CD1c-positive myeloid dendritic cell (primary cell): Measurements from ENCODE around the gene RPS29.
"Not testable (repeated sequence)": the region's sequence is repeated elsewhere in the genome, so short reads cannot be mapped to it uniquely, and the experiment has no call there.

Experiments
- DNase-seq: peaks from one replicate; pipeline ENCODE4 v3.0.0-alpha.2; 2016; ENCODE audit errors: extremely low spot score

Gene RPS29

GRCh38 chr14:49598485-49599300 is 12.5 kb upstream of the RPS29 start, which contains the start of gene LRR1:
Gene LRR1, plus strand, starts transcription at chr14:49598940. Its CDS starts 81 bp downstream, at chr14:49599021.
- peak; percentile 87 for DNase-seq

- no peak for DNase-seq
Measured at GRCh38 chr14:49598189-49598484, 12.0 kb upstream of the RPS29 start.

- no peak for DNase-seq
Measured at GRCh38 chr14:49594347-49595091, 8.3 kb upstream of the RPS29 start.

GRCh38 chr14:49593016-49593415 is 6.8 kb upstream of the RPS29 start:
- DNase-seq: no peak

GRCh38 chr14:49589387-49589786 is 3.2 kb upstream of the RPS29 start:
- DNase-seq: no peak

DNA sequence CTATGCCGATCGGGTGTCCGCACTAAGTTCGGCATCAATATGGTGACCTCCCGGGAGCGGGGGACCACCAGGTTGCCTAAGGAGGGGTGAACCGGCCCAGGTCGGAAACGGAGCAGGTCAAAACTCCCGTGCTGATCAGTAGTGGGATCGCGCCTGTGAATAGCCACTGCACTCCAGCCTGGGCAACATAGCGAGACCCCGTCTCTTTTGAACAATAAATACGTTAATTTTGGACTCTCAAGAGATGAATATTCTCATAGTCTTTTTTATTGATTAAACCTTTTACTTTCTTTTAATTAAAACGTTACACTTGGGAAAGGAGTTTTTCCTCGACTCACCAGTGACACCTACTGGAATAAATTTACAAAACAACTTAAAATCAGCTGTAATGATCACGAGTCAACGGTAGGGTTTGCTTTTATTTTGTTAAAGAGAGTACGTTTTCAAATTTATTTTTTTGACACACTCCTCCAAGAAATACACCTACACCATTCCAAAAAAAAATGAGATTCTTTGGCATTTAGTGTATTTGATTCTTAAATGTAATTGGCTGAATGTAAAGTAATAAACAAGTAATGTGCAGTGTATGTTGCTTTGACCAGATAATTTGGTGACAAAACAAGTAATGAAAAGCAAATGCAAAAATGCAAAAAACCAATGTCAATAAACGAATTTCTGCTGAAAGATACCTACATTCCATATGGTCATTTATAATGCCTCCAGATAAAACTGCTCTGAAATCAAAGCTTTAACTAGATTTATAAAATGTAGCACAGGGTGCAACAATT is 687 bp upstream of the RPS29 start:
- peak; percentile 90 for DNase-seq

DNA sequence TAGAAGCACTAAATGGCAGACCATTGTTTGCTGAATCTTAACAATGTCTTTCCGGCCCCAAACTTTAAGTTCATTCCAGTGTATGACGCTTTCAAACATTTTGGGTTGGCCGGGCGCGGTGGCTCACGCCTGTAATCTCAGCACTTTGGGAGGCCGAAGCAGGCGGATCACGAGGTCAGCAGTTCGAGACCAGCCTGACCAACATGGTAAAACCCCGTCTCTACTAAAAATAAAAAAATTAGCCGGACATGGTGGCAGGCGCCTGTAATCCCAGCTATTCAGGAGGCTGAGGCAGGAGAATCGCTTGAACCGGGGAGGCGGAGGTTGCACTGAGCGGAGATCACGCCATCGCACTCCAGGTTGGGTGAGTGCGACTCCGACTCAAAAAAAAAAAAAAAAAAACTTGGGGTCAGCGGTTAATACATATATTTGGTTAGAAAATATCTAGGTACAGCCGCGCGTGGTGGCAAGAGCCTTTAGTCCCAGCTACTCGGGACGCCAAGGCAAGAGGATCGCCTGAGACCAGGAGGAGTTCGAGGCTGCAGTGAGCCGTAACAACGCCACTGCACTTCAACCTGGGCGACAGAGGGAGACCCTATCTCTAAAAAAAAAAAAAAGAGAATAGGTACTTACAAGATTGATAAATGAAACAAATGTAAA is 1.1 kb downstream of the RPS29 start:
- not testable (repeated sequence) for DNase-seq

DNA sequence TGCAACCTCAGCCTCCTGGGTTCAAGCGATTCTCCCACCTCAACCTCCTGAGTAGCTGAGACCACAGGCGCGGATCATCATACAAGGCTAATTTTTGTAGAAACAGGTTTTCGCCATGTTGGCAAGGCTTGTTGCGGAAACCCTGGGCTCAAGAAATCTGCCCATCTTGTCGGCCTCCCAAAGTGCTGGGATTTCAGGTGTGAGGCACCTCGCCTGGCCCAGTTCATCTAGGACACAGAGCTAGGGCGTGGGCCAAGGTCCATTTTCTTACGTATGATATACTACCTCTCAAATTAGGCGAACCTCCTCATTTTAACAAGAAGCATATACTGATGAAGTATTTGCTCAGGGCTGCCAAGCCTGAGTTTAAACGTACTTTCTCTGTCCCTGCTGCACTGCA is 2.1 kb downstream of the RPS29 start:
- no peak for DNase-seq

GRCh38 chr14:49583629-49584028 is 2.6 kb downstream of the RPS29 start:
- DNase-seq: no peak

DNA sequence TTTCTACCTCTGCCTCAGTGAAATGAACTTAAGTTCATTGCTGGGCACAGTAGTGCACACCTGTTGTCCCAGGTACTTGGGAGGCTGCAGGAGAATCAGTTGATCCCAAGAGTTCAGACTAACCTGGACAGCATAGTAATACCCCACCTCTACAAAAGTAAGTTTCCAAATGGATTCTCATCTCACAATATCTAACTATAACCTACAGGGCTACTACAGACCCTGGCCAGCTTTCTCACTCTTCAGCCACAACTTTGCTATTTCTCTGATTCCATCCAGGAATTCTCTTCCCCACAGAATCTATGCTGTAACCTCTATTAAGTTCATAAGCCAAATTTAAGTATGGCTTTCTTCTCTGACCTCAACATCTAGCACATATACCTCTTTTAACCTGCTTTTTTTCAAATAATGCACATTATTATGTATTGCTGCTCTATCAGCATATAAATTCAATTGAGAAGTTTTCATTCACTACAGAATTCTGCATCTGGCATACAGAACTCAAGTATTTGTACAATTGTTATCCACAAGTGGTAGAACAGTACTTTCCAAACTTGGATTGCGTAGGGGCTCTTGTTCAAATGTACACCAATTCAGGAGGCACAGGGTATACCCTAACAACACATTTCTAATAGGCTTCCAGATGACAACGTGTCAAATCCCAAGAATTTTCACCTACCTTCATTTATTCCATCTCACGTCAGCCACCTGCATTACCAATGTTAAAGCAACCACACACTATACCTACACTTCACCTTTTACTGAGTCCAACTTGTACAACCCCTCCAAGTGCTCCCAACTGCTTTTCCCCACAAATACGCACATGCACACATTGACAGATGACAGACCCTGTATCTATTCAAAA is 3.8 kb downstream of the RPS29 start:
- no peak for DNase-seq

DNA sequence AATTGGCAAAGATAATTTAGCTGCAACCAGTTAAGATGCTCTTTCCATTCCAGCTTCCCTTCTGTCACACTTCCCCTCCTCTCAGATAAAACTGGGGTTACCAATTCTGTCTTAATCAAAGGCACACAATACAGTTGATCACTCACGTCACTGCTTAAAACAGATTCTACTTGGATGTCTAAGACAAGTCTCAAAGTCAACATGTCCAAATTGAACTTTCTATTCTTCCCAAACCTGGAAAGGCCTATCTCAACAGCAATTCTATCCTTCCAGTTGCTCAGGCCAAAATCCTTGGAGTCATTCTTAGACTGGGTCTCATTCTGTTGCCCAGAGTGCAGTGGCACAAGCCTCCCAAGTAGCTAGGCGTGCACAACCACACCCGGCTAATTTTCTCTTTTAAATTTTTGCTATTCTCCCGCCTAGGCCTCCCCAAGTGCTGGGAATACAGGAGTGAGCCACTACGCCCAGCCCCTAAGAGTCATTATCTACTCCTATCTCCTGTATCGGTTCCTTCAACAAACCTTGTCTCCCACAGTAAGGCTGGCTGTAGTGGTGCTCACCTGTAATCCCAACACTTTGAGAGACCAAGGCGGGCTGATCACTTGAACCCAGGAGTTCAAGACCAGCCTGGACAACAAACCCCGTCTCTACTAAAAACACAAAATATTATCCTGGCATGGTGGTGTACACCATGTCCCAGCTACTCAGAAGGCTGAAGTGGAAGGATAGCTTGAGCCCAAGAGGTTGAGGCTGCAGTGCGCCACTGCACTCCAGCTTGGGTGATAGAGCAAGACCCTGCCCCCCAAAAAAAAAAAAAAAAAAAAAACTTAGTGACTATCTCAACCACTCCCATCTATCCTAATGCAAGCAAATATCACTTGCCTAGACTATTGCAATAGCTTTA is 4.7 kb downstream of the RPS29 start:
- no peak for DNase-seq

- no peak for DNase-seq
Measured at GRCh38 chr14:49579841-49580240, 6.3 kb downstream of the RPS29 start.

GRCh38 chr14:49578141-49578540 is 8.0 kb downstream of the RPS29 start:
- no peak for DNase-seq

- no peak for DNase-seq
Measured at GRCh38 chr14:49574038-49574437, 12.1 kb downstream of the RPS29 start.

DNA sequence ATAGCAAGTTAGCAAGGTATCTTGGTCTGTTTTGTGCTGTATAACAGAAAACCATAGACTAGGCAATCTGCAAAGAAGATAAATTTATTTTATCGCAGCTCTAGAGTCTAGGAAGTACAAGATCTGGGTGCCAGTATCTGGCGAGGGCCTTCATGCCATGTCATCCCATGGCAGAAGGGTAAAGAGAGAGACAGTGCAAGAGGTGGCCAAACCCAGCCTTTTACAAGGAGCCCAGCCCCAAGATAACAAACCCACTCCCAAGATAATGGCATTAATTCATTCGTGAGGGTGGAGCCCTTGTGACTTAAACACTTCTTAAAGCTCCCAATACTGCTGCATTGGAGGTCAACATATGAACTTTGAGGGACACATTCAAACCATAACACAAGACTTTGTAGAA is 16.9 kb downstream of the RPS29 start:
- DNase-seq: no peak

DNA sequence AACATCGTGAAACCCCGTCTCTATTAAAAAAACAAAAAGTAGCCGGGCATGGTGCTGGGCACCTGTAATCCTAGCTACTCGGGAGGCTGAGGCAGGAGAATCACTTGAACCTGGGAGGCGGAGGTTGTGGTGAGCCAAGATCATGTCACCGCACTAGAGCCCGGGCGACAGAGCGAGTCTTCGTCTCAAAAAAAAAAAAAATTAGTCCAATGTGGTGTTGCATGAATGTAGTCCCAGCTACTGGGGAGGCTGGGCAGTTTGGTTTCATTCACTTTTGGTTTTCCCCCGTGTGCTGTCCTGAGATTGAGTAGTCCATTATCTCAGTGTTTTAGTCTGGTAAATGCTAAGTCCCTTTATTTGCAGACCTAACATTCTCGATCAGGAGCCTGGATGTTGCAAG is 19.5 kb downstream of the RPS29 start:
- DNase-seq: no peak

- no peak for DNase-seq
Measured at GRCh38 chr14:49559979-49560768, 26.0 kb downstream of the RPS29 start.

- DNase-seq: no peak
Measured at GRCh38 chr14:49553892-49554291, 32.3 kb downstream of the RPS29 start.

- no peak for DNase-seq
Measured at GRCh38 chr14:49553106-49553505, 33.1 kb downstream of the RPS29 start.
